Activated T-helper 1 cell treated with anti-CD3 and anti-CD28 coated beads, Interleukin-12 subunit alpha, Interleukin-12 subunit beta, Interleukin-2, Interleukin-4 antibody, amounts not matched to agents 30 ng/mL and 10 ng/mL and 1 ng/mL, durations not matched to agents 14 hours and 24 hours and 36 hours (primary cell): Measurements from ENCODE around the gene ANKMY1. TPM values are rescaled to one million over a fixed set of nuclear protein-coding genes. Genes with fewer than 3 reads are reported as not detected.
"Not testable (repeated sequence)": the region's sequence is repeated elsewhere in the genome, so short reads cannot be mapped to it uniquely, and the experiment has no call there.

Source experiments
- DNase-seq: peaks from one replicate; pipeline ENCODE4 v3.0.0; 2021; ENCODE audit warnings: low spot score
- H3K27ac Mint-ChIP-seq: one replicate; pipeline ENCODE4 v1.8.0; 2021; ENCODE audit warnings: mild to moderate bottlenecking, mixed read lengths
- H3K27me3 Mint-ChIP-seq: one replicate; pipeline ENCODE4 v1.8.0; 2022; ENCODE audit warnings: mild to moderate bottlenecking, moderate library complexity, mixed read lengths; ENCODE audit not compliant: insufficient read depth
- H3K36me3 Mint-ChIP-seq: one replicate; pipeline ENCODE4 v1.8.0; 2021; ENCODE audit warnings: low read depth, mixed read lengths
- H3K4me1 Mint-ChIP-seq: one replicate; pipeline ENCODE4 v1.8.0; 2021; ENCODE audit warnings: low read depth, mixed read lengths
- H3K4me3 Mint-ChIP-seq: one replicate; pipeline ENCODE4 v1.8.0; 2021; ENCODE audit warnings: mild to moderate bottlenecking, moderate library complexity, mixed read lengths
- H3K9me3 Mint-ChIP-seq: one replicate; pipeline ENCODE4 v1.8.0; 2021; ENCODE audit warnings: mixed read lengths
- intact Hi-C: fragments of 100-400 bp; cut with micrococcal nuclease; formaldehyde crosslinking; loops from one replicate; pipeline ENCODE4 v1.15.1; 2024
- total RNA-seq: library from RNA; stranded (reverse); gene quantifications from 2 replicates; pipeline ENCODE4 v1.2.3, GENCODE V29; 2022

ANKMY1 gene
- total RNA-seq, 1 donor from 2014 or later: 21.9 TPM

- no peaks in the 10 kb centered on the region for H3K4me1 Mint-ChIP-seq
- no peak for DNase-seq
- H3K36me3 Mint-ChIP-seq: peaks cover 51% of the 10 kb centered on the region
- peaks cover 65% of the 10 kb centered on the region for H3K9me3 Mint-ChIP-seq
- H3K27ac Mint-ChIP-seq: no peak overlapping the region
- intact Hi-C loops: no loop called here
- no peaks in the 10 kb centered on the region for H3K27me3 Mint-ChIP-seq
- H3K4me3 Mint-ChIP-seq: no peak overlapping the region
Measured at GRCh38 chr2:240530181-240530580, 27.6 kb downstream of the ANKMY1 start.

- Mint-ChIP-seq H3K4me1 (no peaks in the 10 kb centered on the region), H3K27me3 (no peaks in the 10 kb centered on the region), H3K27ac (no peak overlapping the region), H3K9me3 (peaks cover 72% of the 10 kb centered on the region), H3K4me3 (no peak overlapping the region), H3K36me3 (peaks cover 56% of the 10 kb centered on the region)
- no peak for DNase-seq
- intact Hi-C loops: no loop called here
Measured at GRCh38 chr2:240529344-240529999, 28.3 kb downstream of the ANKMY1 start.

GRCh38 chr2:240528406-240529040, 29.3 kb downstream of the ANKMY1 start:
- DNase-seq: no peak
- Mint-ChIP-seq H3K27me3 (no peaks in the 10 kb centered on the region), H3K9me3 (peaks cover 71% of the 10 kb centered on the region), H3K36me3 (peaks cover 57% of the 10 kb centered on the region), H3K4me3 (no peak overlapping the region), H3K27ac (no peak overlapping the region), H3K4me1 (no peaks in the 10 kb centered on the region)
- intact Hi-C loops: no loop called here

- DNase-seq: no peak
- H3K4me1 Mint-ChIP-seq: no peaks in the 10 kb centered on the region
- no peak overlapping the region for H3K4me3 Mint-ChIP-seq
- H3K9me3 Mint-ChIP-seq: peaks cover 70% of the 10 kb centered on the region
- H3K27ac Mint-ChIP-seq: no peak overlapping the region
- peaks cover 60% of the 10 kb centered on the region for H3K36me3 Mint-ChIP-seq
- intact Hi-C loops: no loop called here
- peaks cover 1% of the 10 kb centered on the region for H3K27me3 Mint-ChIP-seq
Measured at GRCh38 chr2:240527153-240527750, 30.5 kb downstream of the ANKMY1 start.

- H3K36me3 Mint-ChIP-seq: peaks cover 53% of the 10 kb centered on the region
- H3K4me1 Mint-ChIP-seq: no peaks in the 10 kb centered on the region
- no peak for DNase-seq
- intact Hi-C loops: no loop called here
- H3K27ac Mint-ChIP-seq: no peak overlapping the region
- H3K9me3 Mint-ChIP-seq: peaks cover 64% of the 10 kb centered on the region
- no peak overlapping the region for H3K4me3 Mint-ChIP-seq
- peaks cover 1% of the 10 kb centered on the region for H3K27me3 Mint-ChIP-seq
Measured at GRCh38 chr2:240526521-240526920, 31.3 kb downstream of the ANKMY1 start.

GRCh38 chr2:240525802-240526201, 32.0 kb downstream of the ANKMY1 start:
- DNase-seq: no peak
- Mint-ChIP-seq H3K4me3 (no peak overlapping the region), H3K27me3 (peaks cover 1% of the 10 kb centered on the region), H3K36me3 (peaks cover 46% of the 10 kb centered on the region), H3K4me1 (no peaks in the 10 kb centered on the region), H3K9me3 (peaks cover 57% of the 10 kb centered on the region), H3K27ac (no peak overlapping the region)
- intact Hi-C loops: no loop called here

- Mint-ChIP-seq H3K9me3 (peaks cover 56% of the 10 kb centered on the region), H3K4me1 (no peaks in the 10 kb centered on the region), H3K36me3 (peaks cover 47% of the 10 kb centered on the region), H3K27ac (no peak overlapping the region), H3K27me3 (peaks cover 1% of the 10 kb centered on the region), H3K4me3 (no peak overlapping the region)
- no peak for DNase-seq
- intact Hi-C loops: no loop called here
Measured at GRCh38 chr2:240524963-240525718, 32.6 kb downstream of the ANKMY1 start.

GRCh38 chr2:240523451-240524281, 34.1 kb downstream of the ANKMY1 start:
- Mint-ChIP-seq H3K4me3 (no peak overlapping the region), H3K4me1 (no peaks in the 10 kb centered on the region), H3K36me3 (peaks cover 39% of the 10 kb centered on the region), H3K27me3 (peaks cover 3% of the 10 kb centered on the region), H3K27ac (no peak overlapping the region), H3K9me3 (peaks cover 44% of the 10 kb centered on the region)
- intact Hi-C loops: no loop called here
- no peak for DNase-seq

GRCh38 chr2:240522406-240522805, 35.4 kb downstream of the ANKMY1 start:
- peaks cover 40% of the 10 kb centered on the region for H3K9me3 Mint-ChIP-seq
- H3K4me1 Mint-ChIP-seq: no peaks in the 10 kb centered on the region
- H3K36me3 Mint-ChIP-seq: peaks cover 32% of the 10 kb centered on the region
- peaks cover 3% of the 10 kb centered on the region for H3K27me3 Mint-ChIP-seq
- no peak overlapping the region for H3K27ac Mint-ChIP-seq
- intact Hi-C loops: no loop called here
- no peak overlapping the region for H3K4me3 Mint-ChIP-seq
- no peak for DNase-seq

- H3K4me1 Mint-ChIP-seq, H3K27ac Mint-ChIP-seq, DNase-seq, H3K27me3 Mint-ChIP-seq, intact Hi-C loops, H3K4me3 Mint-ChIP-seq: not testable (repeated sequence)
- peaks cover 28% of the 10 kb centered on the region for H3K36me3 Mint-ChIP-seq
- peaks cover 35% of the 10 kb centered on the region for H3K9me3 Mint-ChIP-seq
Measured at GRCh38 chr2:240521885-240522284, 35.9 kb downstream of the ANKMY1 start.

- no peak for DNase-seq
- H3K36me3 Mint-ChIP-seq: peaks cover 27% of the 10 kb centered on the region
- H3K27ac Mint-ChIP-seq: no peak overlapping the region
- no peak overlapping the region for H3K4me3 Mint-ChIP-seq
- peaks cover 3% of the 10 kb centered on the region for H3K27me3 Mint-ChIP-seq
- H3K9me3 Mint-ChIP-seq: peaks cover 28% of the 10 kb centered on the region
- H3K4me1 Mint-ChIP-seq: no peaks in the 10 kb centered on the region
- intact Hi-C loops: no loop called here
Measured at GRCh38 chr2:240520974-240521350, 36.8 kb downstream of the ANKMY1 start.

- no peak overlapping the region for H3K4me3 Mint-ChIP-seq
- DNase-seq: no peak
- H3K27ac Mint-ChIP-seq: no peak overlapping the region
- intact Hi-C loops: no loop called here
- H3K36me3 Mint-ChIP-seq: peaks cover 24% of the 10 kb centered on the region
- H3K27me3 Mint-ChIP-seq: peaks cover 3% of the 10 kb centered on the region
- H3K4me1 Mint-ChIP-seq: no peaks in the 10 kb centered on the region
- H3K9me3 Mint-ChIP-seq: peaks cover 24% of the 10 kb centered on the region
Measured at GRCh38 chr2:240520130-240520973, 37.4 kb downstream of the ANKMY1 start.
